RWPE2 (cell line): ENCODE data around the gene COL23A1.

Experiments used
- ATAC-seq: fragments of 200-7000 bp; cut with Tn5 transposase; 3 replicates; pipeline ENCODE4 v1.9.1; 2021; ENCODE audit warnings: low read depth
- DNase-seq: peaks from one replicate; pipeline ENCODE4 v3.0.0-alpha.2; 2020; ENCODE audit warnings: low spot score
- H3K27ac ChIP-seq: fragments of 450-650 bp; 2 replicates; pipeline ENCODE4 v1.5.1; 2017; ENCODE audit warnings: mild to moderate bottlenecking; ENCODE audit not compliant: poor library complexity, severe bottlenecking
- H3K27me3 ChIP-seq: fragments of 250-450 bp; sonication (Bioruptor Pico); 2 replicates; pipeline ENCODE4 v1.5.1; 2021; ENCODE audit warnings: mild to moderate bottlenecking, moderate library complexity; ENCODE audit not compliant: insufficient read depth, poor library complexity, severe bottlenecking
- H3K36me3 ChIP-seq: fragments of 250-450 bp; sonication (Bioruptor Pico); 2 replicates; pipeline ENCODE4 v1.5.1; 2020; ENCODE audit warnings: low read depth, mild to moderate bottlenecking, moderate library complexity
- H3K4me1 ChIP-seq: fragments of 250-450 bp; sonication (Bioruptor Pico); 2 replicates; pipeline ENCODE4 v1.5.1; 2021; ENCODE audit warnings: mild to moderate bottlenecking, moderate library complexity; ENCODE audit not compliant: insufficient read depth, poor library complexity, severe bottlenecking
- H3K4me3 ChIP-seq: fragments of 250-450 bp; sonication (Bioruptor Pico); 2 replicates; pipeline ENCODE4 v1.5.1; 2021; ENCODE audit warnings: mild to moderate bottlenecking, moderate library complexity; ENCODE audit not compliant: severe bottlenecking
- H3K9me3 ChIP-seq: fragments of 250-450 bp; sonication (Bioruptor Pico); 2 replicates; pipeline ENCODE4 v1.5.1; 2021; ENCODE audit warnings: mild to moderate bottlenecking, moderate library complexity; ENCODE audit not compliant: severe bottlenecking
- TF ChIP-seq, protein P1 (sequence below): fragments of 450-650 bp; IDR thresholded peaks from one replicate; pipeline ENCODE4 v1.5.1; 2017; ENCODE audit warnings: mild to moderate bottlenecking, moderate library complexity; ENCODE audit not compliant: poor library complexity, severe bottlenecking

COL23A1 gene

DNA sequence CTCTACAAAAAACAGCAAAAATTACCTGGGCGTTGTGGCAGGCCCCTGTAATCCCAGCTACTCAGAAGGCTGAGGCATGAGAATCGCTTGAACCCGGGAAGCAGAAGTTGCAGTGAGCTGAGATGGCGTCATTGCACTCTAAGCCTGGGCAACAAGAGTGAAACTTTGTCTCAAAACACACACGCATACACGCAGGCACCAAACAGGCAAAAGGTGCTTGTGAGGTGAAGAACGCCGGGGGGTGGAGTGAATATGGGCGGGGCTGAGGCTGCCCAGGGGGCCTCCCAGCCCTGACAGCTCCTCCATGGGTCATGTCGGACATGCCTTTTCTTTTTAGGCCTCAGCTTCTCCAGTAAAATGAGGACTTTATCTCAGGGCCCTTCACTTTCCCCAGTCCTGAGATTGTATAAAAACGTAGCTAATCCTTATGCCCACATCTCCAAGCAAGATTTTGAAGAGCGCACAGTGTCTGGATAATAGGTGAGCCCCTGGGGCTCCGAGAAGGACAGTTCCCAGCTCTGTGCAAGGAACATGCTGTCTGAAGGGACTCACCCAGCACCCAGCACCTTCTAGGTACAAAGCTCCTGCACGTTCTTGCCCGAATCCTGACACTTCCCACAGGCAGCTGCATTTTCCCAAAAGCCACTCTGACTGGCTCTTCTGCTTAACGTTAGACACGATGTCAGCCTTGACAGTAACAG, 168.3 kb downstream of the COL23A1 start:
- no peak for ATAC-seq
- no peaks in the 10 kb centered on the region for H3K27me3 ChIP-seq
- no peak overlapping the region for H3K27ac ChIP-seq
- TF ChIP-seq, protein P1, sequence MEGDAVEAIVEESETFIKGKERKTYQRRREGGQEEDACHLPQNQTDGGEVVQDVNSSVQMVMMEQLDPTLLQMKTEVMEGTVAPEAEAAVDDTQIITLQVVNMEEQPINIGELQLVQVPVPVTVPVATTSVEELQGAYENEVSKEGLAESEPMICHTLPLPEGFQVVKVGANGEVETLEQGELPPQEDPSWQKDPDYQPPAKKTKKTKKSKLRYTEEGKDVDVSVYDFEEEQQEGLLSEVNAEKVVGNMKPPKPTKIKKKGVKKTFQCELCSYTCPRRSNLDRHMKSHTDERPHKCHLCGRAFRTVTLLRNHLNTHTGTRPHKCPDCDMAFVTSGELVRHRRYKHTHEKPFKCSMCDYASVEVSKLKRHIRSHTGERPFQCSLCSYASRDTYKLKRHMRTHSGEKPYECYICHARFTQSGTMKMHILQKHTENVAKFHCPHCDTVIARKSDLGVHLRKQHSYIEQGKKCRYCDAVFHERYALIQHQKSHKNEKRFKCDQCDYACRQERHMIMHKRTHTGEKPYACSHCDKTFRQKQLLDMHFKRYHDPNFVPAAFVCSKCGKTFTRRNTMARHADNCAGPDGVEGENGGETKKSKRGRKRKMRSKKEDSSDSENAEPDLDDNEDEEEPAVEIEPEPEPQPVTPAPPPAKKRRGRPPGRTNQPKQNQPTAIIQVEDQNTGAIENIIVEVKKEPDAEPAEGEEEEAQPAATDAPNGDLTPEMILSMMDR = no peak
- no peak overlapping the region for H3K4me3 ChIP-seq
- no peaks in the 10 kb centered on the region for H3K9me3 ChIP-seq
- DNase-seq = no peak
- H3K36me3 ChIP-seq = no peaks in the 10 kb centered on the region
- peaks cover 3% of the 10 kb centered on the region for H3K4me1 ChIP-seq

DNA sequence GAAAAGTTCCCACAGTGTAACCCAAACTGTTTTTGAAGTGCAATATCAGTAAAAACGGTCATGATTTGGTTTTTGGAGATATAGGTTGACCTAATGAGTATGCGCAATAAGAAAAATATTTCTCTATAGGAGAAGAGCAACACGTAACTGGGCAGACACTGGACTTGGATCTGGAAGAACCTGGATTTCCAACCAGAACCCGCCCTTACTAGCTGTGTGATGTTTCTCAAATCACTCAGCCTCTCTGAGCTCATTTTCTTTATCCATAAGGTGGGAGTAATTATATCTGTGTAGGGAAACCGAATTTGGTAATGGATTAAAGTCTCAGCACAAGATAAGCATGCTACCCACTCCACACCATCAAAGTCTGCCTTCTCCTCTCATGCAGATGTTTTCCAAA, 169.1 kb downstream of the COL23A1 start:
- ATAC-seq (no peak), DNase-seq (no peak)
- H3K27me3 ChIP-seq = no peaks in the 10 kb centered on the region
- no peaks in the 10 kb centered on the region for H3K9me3 ChIP-seq
- H3K36me3 ChIP-seq = no peaks in the 10 kb centered on the region
- TF ChIP-seq, protein P1 = no peak
- H3K4me3 ChIP-seq = no peak overlapping the region
- peaks cover 3% of the 10 kb centered on the region for H3K4me1 ChIP-seq
- no peak overlapping the region for H3K27ac ChIP-seq

DNA sequence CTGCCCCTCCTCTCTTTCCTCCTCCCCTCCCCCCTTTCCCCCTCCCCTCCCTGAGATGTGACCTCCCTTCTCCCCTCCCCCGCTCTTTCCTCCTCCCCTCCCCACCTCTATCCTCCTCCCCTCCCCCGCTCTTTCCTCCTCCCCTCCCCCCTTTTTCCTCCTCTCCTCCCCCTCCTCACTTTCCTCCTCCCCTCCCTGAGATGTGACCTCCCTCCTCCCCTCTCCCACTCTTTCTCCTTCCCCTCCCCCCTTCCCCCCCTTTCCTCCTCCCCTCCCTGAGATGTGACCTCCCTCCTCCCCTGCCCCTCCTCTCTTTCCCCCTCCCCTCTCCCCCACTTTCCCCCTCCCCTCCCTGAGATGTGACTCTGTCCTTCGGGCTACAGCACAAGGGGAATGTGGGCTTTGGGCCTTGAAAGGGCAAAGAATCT, 169.8 kb downstream of the COL23A1 start:
- Histone ChIP-seq H3K4me1 (peaks cover 3% of the 10 kb centered on the region), H3K36me3 (no peaks in the 10 kb centered on the region), H3K9me3 (no peaks in the 10 kb centered on the region), H3K4me3 (no peak overlapping the region), H3K27me3 (no peaks in the 10 kb centered on the region), H3K27ac (no peak overlapping the region)
- DNase-seq = no peak
- TF ChIP-seq, protein P1 = no peak
- no peak for ATAC-seq

DNA sequence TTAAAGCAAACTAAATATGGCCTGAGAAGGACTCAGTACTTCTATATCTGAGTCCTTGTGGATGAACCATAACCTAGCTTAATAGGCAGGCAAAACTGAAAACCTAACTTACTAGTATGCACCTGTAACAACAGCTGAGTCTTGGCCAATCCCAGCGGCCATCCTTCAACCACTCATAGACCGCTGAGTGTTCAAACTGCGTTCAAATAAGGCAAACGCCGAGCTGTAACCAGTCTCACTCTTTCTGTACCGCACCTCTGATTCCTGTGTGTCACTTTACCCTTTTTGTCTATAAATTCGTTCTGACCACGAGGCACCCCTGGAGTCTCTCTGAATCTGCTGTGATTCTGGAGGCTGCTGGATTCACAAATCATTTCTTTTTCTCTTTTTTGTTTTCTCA, 170.5 kb downstream of the COL23A1 start:
- TF ChIP-seq, protein P1 = no peak
- no peak overlapping the region for H3K4me3 ChIP-seq
- peaks cover 3% of the 10 kb centered on the region for H3K4me1 ChIP-seq
- H3K9me3 ChIP-seq = no peaks in the 10 kb centered on the region
- H3K36me3 ChIP-seq = no peaks in the 10 kb centered on the region
- DNase-seq = no peak
- no peak for ATAC-seq
- no peak overlapping the region for H3K27ac ChIP-seq
- H3K27me3 ChIP-seq = no peaks in the 10 kb centered on the region

DNA sequence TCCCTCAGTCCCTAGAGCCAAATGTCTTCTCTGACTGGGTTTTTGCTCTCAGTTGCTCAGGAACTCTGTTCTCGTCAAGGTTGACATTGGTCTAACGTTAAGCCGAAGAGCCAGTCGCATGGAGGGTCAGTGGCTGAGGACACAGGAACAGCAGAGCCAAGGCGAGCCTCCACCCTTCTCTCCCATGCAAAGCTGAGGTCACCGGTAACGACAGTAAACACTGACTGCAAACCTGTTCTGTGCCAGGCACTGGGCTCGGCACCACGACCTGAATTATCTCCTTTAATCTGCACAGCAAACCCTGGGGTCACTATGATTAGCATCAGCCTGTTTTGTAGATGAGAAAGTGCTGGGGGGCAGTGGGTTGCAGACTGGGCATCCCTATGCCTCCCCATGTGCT, 171.0 kb downstream of the COL23A1 start:
- DNase-seq (no peak), ATAC-seq (no peak)
- H3K4me3 ChIP-seq = no peak overlapping the region
- TF ChIP-seq, protein P1 = no peak
- H3K4me1 ChIP-seq = peaks cover 3% of the 10 kb centered on the region
- H3K36me3 ChIP-seq = no peaks in the 10 kb centered on the region
- no peaks in the 10 kb centered on the region for H3K9me3 ChIP-seq
- no peaks in the 10 kb centered on the region for H3K27me3 ChIP-seq
- H3K27ac ChIP-seq = no peak overlapping the region
